Loucy (cell line): ENCODE measurements around the gene PLAC1.

Source experiments
- EZH2phosphoT487 ChIP-seq: fragments of 200-600 bp; IDR thresholded peaks from 2 replicates; pipeline ENCODE4 v1.6.1; 2018; ENCODE audit warnings: antibody characterized with exemption, mild to moderate bottlenecking, moderate library complexity, borderline replicate concordance
- TF ChIP-seq, protein P1 (sequence below): fragments of 200-600 bp; sonication (generic); conservative IDR thresholded peaks from 2 replicates; pipeline ENCODE4 v1.5.1; 2014; ENCODE audit warnings: mild to moderate bottlenecking, antibody characterized with exemption, low read length

GRCh38 chrX:134619838-134620237 lies 38.4 kb downstream of the PLAC1 start:
- TF ChIP-seq, protein P1, sequence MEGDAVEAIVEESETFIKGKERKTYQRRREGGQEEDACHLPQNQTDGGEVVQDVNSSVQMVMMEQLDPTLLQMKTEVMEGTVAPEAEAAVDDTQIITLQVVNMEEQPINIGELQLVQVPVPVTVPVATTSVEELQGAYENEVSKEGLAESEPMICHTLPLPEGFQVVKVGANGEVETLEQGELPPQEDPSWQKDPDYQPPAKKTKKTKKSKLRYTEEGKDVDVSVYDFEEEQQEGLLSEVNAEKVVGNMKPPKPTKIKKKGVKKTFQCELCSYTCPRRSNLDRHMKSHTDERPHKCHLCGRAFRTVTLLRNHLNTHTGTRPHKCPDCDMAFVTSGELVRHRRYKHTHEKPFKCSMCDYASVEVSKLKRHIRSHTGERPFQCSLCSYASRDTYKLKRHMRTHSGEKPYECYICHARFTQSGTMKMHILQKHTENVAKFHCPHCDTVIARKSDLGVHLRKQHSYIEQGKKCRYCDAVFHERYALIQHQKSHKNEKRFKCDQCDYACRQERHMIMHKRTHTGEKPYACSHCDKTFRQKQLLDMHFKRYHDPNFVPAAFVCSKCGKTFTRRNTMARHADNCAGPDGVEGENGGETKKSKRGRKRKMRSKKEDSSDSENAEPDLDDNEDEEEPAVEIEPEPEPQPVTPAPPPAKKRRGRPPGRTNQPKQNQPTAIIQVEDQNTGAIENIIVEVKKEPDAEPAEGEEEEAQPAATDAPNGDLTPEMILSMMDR, result no peak
- no peak for TF ChIP-seq EZH2phosphoT487
